Activated T-cell treated with anti-CD3 and anti-CD28 coated beads for 1 hour (primary cell): ENCODE measurements around the gene KTI12.
"Not testable (repeated sequence)": the region's sequence is repeated elsewhere in the genome, so short reads cannot be mapped to it uniquely, and the experiment has no call there.

Experiments
- DNase-seq: peaks from one replicate; pipeline ENCODE4 v3.0.0-alpha.2; 2020; ENCODE audit warnings: low read depth

The KTI12 gene

DNA sequence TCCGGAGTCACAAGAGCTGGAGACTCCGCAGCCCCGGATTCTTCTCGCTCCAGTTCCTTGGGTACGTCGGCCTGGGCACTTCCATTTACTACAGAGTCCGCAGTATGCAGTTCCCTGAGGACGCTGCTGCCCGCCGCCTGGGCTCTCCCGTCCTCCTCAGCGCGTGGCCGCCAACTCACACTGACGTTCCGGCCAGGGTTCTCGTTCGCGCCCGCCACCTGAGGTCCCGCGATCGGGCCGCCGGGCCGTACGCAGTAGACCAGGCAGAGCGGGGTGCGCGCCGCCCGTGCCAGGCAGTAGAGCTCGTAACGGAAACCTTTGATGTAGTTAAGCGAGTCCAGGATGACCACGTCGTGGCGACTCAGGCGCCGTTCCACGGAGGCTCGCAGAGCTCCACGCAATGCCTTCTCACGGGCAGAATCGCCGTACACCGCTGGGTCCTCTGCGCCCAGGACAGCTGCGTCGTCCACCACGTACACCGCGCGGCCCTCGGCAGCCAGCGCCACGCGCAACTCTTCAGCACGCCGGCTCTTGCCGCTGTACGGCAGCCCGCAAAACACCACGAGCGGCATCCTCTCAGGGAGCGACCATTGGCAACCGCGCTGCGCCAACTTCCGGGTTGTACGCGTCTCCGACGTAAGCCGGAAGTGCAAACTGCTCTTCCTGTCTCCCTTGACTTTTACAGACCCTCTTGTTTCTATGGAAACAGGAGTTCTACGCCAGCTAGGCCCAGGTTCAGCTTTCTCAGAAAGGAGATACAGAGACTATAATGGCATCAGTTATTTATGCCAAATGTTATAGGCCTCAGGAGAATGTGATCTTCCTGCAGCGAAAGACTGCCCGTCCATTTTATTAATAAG lies at the start of gene KTI12:
KTI12 (minus strand) TSS at position 621 of the 860 bp plus-strand sequence; CDS start at position 572, 49 bp downstream.
- peak; percentile 77 for DNase-seq

GRCh38 chr1:52080014-52080415 lies 46.4 kb upstream of the KTI12 start:
- no peak for DNase-seq

DNA sequence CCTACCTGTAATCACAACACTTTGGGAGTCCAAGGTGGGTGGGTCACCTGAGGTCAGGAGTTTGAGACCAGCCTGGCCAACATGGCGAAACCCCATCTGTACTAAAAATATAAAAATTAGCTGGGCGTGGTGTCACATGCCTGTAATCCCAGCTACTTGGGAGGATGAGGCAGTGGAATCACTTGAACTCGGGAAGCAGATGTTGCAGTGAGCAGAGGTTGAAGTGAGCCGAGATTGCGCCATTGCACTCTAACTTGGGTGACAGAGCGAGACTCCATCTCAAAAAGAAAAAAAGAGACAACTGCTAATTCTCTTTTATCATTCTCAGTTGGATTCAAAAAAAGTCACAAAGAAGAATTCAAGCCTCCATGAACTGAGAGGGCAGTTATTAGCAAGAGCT lies 43.7 kb upstream of the KTI12 start:
- DNase-seq, result not testable (repeated sequence)

GRCh38 chr1:52072291-52072690 lies 38.7 kb upstream of the KTI12 start:
- no peak for DNase-seq

GRCh38 chr1:52070704-52071103 lies 37.1 kb upstream of the KTI12 start:
- no peak for DNase-seq

- no peak for DNase-seq
Observed at GRCh38 chr1:52063192-52063591, 29.6 kb upstream of the KTI12 start.

GRCh38 chr1:52060822-52061221 lies 27.2 kb upstream of the KTI12 start:
- DNase-seq, result no peak

DNA sequence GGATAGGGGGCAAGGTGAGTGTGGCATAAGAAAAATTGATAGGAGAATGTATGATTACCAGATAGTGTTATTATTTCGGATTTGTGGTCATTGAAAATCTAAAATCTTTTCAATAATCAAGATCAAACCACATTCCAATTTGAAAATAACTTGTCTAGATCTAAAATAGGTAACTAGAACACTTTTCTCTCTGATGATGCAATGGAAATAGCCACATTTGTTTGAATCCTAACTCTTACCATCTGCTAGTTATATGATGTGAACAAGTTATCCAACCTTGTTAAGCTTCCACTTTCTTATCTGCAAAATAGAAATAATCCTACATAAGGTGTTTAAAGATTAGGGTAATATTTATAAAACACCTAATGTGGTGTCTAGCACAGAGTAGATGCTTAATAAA lies 26.3 kb upstream of the KTI12 start:
- DNase-seq, result no peak

GRCh38 chr1:52059321-52059720 lies 25.7 kb upstream of the KTI12 start:
- DNase-seq, result no peak

DNA sequence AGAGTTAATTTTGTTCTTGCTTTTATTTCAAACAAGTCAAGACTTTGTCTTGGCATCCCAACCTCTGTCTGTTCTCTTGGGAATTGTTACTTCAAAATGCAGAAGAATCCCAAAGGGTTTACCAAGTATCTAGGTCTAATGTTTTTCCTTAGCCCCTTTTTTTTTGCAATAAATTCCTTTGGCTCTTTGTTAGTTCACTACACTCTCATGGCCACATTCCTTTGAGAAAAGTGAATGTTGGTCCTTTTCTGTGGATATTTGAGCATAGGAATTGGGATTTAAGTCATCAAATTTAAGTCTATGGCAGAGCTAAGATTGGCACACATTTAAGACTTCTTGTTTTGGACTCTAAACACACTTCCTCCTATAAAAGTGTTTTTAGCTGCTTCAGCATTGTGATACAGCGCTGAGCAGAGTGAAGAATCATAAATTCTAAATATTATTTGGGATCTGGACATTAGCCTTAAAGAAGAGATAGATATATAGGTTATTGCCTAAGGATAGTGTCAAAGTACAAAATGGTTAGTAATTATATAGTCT lies 24.3 kb upstream of the KTI12 start:
- no peak for DNase-seq

- DNase-seq, result no peak
Observed at GRCh38 chr1:52057255-52057654, 23.6 kb upstream of the KTI12 start.

DNA sequence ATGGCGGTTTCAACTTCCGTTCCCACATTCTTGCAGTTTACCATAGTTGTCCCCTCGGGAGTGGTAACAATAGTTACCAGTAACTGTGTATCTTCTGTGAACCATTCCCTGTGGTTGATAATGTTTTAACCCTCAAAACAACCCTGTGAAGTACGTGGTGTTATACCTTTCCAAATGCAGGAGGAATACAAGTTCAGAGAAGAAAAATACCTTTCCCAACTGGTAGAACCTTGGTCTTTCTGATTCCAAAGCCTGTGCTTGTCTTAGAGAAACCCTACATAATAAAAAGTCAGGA lies 23.3 kb upstream of the KTI12 start:
- no peak for DNase-seq

DNA sequence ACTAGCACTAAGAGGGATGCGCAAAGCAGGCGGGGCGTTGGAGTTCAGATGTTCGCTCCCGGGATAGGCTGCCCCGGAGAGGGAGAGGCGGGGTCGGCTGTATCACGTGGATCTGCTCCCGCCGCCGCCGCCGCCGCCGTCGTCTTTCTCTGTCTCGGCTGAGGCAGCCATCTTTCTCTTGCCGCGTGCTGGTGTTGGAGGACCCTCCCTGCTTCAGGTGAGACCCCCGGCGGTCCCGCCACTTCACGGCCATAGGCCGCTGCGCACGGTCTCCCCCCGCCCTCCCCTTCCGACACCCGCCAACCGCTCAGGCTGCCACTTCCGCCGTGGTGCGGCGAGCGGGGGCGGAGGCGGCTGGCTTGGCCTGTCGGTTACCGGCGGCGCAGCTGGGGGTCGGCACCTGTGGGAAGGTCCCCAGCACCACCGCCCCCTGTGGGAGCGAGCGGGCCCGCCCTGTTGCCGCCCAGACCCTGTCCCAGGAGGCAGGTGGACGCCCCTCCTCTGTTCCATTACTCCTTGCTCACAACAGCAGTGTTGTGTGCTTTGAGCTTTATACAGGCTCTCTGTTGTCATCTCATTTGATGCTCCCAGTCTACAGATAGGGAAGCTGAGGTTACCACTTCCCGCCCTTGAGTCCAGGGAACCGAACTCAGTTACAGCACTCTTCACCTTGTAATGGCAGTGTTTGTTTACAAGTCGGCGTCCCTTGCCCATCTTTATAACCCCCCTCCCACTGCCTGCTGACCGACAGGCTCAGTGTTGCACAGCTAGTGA lies 22.7 kb upstream of the KTI12 start, which contains the start of gene BTF3L4:
BTF3L4 (plus strand) TSS at position 133 of the 774 bp plus-strand sequence. CDS start 3,553 bp downstream, outside the sequence.
- peak; percentile 82 for DNase-seq

DNA sequence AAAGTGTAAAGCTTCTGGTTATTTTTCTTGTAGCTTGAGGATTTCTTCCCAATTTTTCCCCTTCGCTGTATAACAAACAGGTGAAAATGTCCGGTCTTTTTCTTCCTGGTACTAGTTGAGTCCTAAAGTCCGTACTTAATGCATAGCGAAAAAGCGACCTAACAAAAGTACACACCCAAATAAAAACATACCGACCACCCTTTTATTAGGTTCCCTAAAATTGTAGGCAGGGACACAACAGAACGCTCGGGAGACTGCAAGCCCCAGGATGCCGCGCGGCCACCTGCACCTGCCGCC lies 22.2 kb upstream of the KTI12 start:
- no peak for DNase-seq

GRCh38 chr1:52055066-52055865 lies 21.7 kb upstream of the KTI12 start, which contains the start of gene TXNDC12:
Gene TXNDC12, minus strand, starts transcription at chr1:52055191. Its CDS starts 95 bp downstream, at chr1:52055096.
- peak; percentile 40 for DNase-seq

GRCh38 chr1:52054496-52055065 lies 21.0 kb upstream of the KTI12 start:
- no peak for DNase-seq

DNA sequence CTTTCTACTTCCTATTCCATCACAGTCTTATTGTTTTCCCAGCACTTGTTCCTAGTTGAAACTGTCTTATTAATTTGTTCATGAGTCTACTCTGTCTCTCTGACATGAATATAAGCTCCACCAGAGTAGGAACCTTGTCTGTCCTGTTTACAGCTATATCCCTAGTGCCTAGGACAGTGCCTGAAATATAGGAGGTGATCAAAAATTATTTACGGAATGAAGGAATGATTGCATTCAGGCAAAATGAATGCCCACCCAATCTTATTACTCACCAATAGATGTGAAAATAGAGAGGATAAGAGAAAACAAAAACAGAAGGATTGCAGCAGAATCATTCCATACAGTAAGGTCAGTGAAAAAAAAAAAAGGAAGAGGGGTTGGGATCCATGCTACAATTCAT lies 20.3 kb upstream of the KTI12 start:
- DNase-seq, result no peak

DNA sequence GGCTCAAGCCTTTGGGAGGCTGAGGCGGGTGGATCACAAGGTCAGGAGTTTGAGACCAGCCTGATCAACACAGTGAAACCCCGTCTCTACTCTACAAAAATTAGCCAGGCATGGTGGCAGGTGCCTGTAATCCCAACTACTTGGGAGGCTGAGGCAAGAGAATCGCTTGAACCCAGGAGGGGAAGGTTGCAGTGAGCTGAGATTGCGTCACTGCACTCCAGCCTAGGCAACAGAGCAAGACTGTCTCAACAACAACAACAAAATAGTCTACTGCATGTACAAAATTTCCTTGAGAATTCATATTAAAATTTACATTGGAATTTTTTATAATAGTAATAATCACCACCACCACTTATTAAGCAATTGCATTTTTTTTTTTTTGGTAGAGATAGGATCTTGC lies 15.7 kb upstream of the KTI12 start:
- DNase-seq, result not testable (repeated sequence)

GRCh38 chr1:52045666-52046195 lies 12.1 kb upstream of the KTI12 start:
- not testable (repeated sequence) for DNase-seq

GRCh38 chr1:52045236-52045635 lies 11.6 kb upstream of the KTI12 start:
- no peak for DNase-seq

- DNase-seq, result no peak
Observed at GRCh38 chr1:52041551-52042185, 8.1 kb upstream of the KTI12 start.
